ENCODE results near the gene GTF2H1. TPM values are rescaled to one million over a fixed set of nuclear protein-coding genes. Genes with fewer than 3 reads are reported as not detected.

GTF2H1 gene
- total RNA-seq, 1 donor, result 123 TPM

- no peak overlapping the region for H3K4me2 ChIP-seq (ENCODE audit: insufficient read depth, low read length)
- H4K20me1 ChIP-seq (ENCODE audit: insufficient read depth, low read length), result no peaks in the 10 kb centered on the region
- H3K27ac ChIP-seq (ENCODE audit: low read depth, low read length), result no peak overlapping the region
- no peak overlapping the region for H2AFZ ChIP-seq (ENCODE audit: low read length)
- H3K79me2 ChIP-seq (ENCODE audit: insufficient read depth, low read length), result no peaks in the 10 kb centered on the region
- TF ChIP-seq CTCF (IDR thresholded peaks at IDR 0.05; ENCODE audit: extremely low read depth, low read depth, low read length), result no peak
- H3K27me3 ChIP-seq (ENCODE audit: insufficient read depth, low read length), result no peaks in the 10 kb centered on the region
- H3K4me1 ChIP-seq (ENCODE audit: insufficient read depth, low read length), result no peaks in the 10 kb centered on the region
- no peaks in the 10 kb centered on the region for H3K9me3 ChIP-seq (ENCODE audit: low read depth, low read length)
- H3K36me3 ChIP-seq (ENCODE audit: insufficient read depth, low read length), result peaks cover 82% of the 10 kb centered on the region
- no peak overlapping the region for H3K4me3 ChIP-seq (ENCODE audit: insufficient read depth, low read length)
- no peak for DNase-seq (ENCODE audit: insufficient read length, low spot score, missing footprints)
These were observed 38.8 kb downstream of the GTF2H1 start for GRCh38 chr11:18361154-18361553.

GRCh38 chr11:18364495-18365073 lies 42.2 kb downstream of the GTF2H1 start:
- Histone ChIP-seq H3K9me3 (ENCODE audit: low read depth, low read length) (no peaks in the 10 kb centered on the region), H3K79me2 (ENCODE audit: insufficient read depth, low read length) (no peaks in the 10 kb centered on the region), H3K27me3 (ENCODE audit: insufficient read depth, low read length) (no peaks in the 10 kb centered on the region), H3K27ac (ENCODE audit: low read depth, low read length) (no peak overlapping the region), H3K4me2 (ENCODE audit: insufficient read depth, low read length) (no peak overlapping the region), H4K20me1 (ENCODE audit: insufficient read depth, low read length) (no peaks in the 10 kb centered on the region), H3K36me3 (ENCODE audit: insufficient read depth, low read length) (peaks cover 63% of the 10 kb centered on the region), H3K4me1 (ENCODE audit: insufficient read depth, low read length) (peaks cover 10% of the 10 kb centered on the region), H2AFZ (ENCODE audit: low read length) (no peak overlapping the region), H3K4me3 (ENCODE audit: insufficient read depth, low read length) (no peak overlapping the region)
- no peak for TF ChIP-seq CTCF (IDR thresholded peaks at IDR 0.05; ENCODE audit: extremely low read depth, low read depth, low read length)
- no peak for DNase-seq (ENCODE audit: insufficient read length, low spot score, missing footprints)

- Histone ChIP-seq H3K4me2 (ENCODE audit: insufficient read depth, low read length) (no peak overlapping the region), H3K27ac (ENCODE audit: low read depth, low read length) (no peak overlapping the region), H4K20me1 (ENCODE audit: insufficient read depth, low read length) (no peaks in the 10 kb centered on the region), H3K36me3 (ENCODE audit: insufficient read depth, low read length) (peaks cover 55% of the 10 kb centered on the region), H3K9me3 (ENCODE audit: low read depth, low read length) (no peaks in the 10 kb centered on the region), H2AFZ (ENCODE audit: low read length) (no peak overlapping the region), H3K4me3 (ENCODE audit: insufficient read depth, low read length) (no peak overlapping the region), H3K4me1 (ENCODE audit: insufficient read depth, low read length) (peaks cover 10% of the 10 kb centered on the region), H3K79me2 (ENCODE audit: insufficient read depth, low read length) (no peaks in the 10 kb centered on the region), H3K27me3 (ENCODE audit: insufficient read depth, low read length) (no peaks in the 10 kb centered on the region)
- DNase-seq (ENCODE audit: insufficient read length, low spot score, missing footprints), result no peak
- TF ChIP-seq CTCF (IDR thresholded peaks at IDR 0.05; ENCODE audit: extremely low read depth, low read depth, low read length), result no peak
These were observed 43.4 kb downstream of the GTF2H1 start for GRCh38 chr11:18365741-18366140.

- peaks cover 10% of the 10 kb centered on the region for H3K4me1 ChIP-seq (ENCODE audit: insufficient read depth, low read length)
- no peaks in the 10 kb centered on the region for H4K20me1 ChIP-seq (ENCODE audit: insufficient read depth, low read length)
- H3K9me3 ChIP-seq (ENCODE audit: low read depth, low read length), result no peaks in the 10 kb centered on the region
- no peak for DNase-seq (ENCODE audit: insufficient read length, low spot score, missing footprints)
- H2AFZ ChIP-seq (ENCODE audit: low read length), result no peak overlapping the region
- no peak for TF ChIP-seq CTCF (IDR thresholded peaks at IDR 0.05; ENCODE audit: extremely low read depth, low read depth, low read length)
- no peaks in the 10 kb centered on the region for H3K79me2 ChIP-seq (ENCODE audit: insufficient read depth, low read length)
- H3K4me3 ChIP-seq (ENCODE audit: insufficient read depth, low read length), result no peak overlapping the region
- H3K27me3 ChIP-seq (ENCODE audit: insufficient read depth, low read length), result no peaks in the 10 kb centered on the region
- H3K4me2 ChIP-seq (ENCODE audit: insufficient read depth, low read length), result no peak overlapping the region
- H3K27ac ChIP-seq (ENCODE audit: low read depth, low read length), result no peak overlapping the region
- H3K36me3 ChIP-seq (ENCODE audit: insufficient read depth, low read length), result peaks cover 51% of the 10 kb centered on the region
These were observed 43.9 kb downstream of the GTF2H1 start for GRCh38 chr11:18366286-18366685.
